Fibroblast of skin of right biceps (primary cell): Measurements from ENCODE around the gene LCLAT1.
"Not testable (repeated sequence)": the region's sequence is repeated elsewhere in the genome, so short reads cannot be mapped to it uniquely, and the experiment has no call there.

Experiments
- DNase-seq: peaks from one replicate; pipeline ENCODE4 v3.0.0-alpha.2; 2013

Gene LCLAT1

DNA sequence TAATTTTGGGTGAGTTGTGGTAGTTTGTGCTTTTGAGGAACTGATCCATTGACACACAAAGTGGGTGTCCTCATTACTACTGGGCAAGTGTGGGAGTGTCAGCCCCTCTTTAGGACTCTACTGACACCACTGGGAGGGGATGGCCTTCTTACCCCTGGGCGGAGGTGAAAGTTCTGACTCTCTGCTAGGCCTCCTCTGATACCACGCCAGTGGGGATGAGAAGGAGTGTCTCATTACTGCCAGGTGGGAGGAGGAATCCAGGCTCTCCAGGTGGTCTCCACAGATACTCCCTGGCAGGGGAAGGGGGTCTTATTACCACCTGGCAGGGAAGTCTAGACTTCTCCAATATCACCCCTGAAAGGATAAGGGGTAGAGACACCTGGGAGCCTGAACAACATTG is 9.1 kb downstream of the LCLAT1 start:
- no peak for DNase-seq

DNA sequence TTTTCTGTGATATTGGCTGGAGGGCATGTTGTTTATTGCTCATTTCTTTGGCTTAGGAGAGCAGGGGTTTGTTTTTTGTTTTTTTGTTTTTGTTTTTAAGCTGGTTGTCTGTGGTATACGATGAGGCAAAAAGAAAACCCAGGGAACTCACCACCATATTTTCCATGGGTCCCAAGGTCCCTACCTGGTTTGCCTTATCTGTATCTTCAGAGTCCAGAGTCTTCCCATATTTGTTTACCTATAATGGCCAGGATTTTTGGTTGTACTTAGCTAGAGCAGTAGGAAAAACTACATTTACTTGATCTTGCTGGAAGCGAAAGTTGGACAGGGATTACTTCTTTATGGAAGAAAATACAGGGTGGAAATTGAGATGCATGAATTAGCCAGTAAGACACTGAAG is 9.5 kb downstream of the LCLAT1 start:
- no peak for DNase-seq

- no peak for DNase-seq
These were observed 10.2 kb downstream of the LCLAT1 start for GRCh38 chr2:30457296-30457695.

GRCh38 chr2:30459140-30459539 is 12.1 kb downstream of the LCLAT1 start:
- no peak for DNase-seq

- no peak for DNase-seq
These were observed 15.2 kb downstream of the LCLAT1 start for GRCh38 chr2:30462131-30462857.

- no peak for DNase-seq
These were observed 16.5 kb downstream of the LCLAT1 start for GRCh38 chr2:30463535-30463934.

DNA sequence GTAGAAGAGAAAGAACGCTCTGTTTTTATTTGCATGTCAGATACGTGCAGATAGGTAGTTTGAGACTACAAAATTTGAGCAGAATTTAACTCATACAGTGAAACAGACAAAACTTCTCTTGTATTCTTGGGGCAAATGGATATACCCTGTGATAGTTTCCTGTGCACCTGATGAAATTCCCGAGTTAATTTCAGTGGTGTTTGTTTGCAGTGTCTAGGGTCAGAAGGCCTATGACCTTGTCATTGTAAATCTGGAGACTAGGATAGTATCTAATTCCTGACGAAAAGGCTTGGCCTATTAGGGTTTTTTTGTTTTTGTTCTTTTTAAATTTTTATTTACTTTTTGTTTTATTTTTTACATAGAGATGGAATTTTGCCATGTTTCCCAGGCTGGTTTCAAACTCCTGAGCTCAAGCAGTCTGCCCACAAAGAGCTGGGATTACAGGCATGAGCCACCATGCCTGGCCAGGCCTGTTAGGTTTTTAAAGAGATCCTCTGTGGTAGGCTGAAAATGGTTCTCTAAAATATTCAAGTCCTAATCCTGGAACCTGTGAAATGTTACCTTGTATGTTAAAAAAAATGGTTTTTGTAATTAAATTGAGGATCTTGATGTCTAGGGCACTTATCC is 17.6 kb downstream of the LCLAT1 start:
- no peak for DNase-seq

DNA sequence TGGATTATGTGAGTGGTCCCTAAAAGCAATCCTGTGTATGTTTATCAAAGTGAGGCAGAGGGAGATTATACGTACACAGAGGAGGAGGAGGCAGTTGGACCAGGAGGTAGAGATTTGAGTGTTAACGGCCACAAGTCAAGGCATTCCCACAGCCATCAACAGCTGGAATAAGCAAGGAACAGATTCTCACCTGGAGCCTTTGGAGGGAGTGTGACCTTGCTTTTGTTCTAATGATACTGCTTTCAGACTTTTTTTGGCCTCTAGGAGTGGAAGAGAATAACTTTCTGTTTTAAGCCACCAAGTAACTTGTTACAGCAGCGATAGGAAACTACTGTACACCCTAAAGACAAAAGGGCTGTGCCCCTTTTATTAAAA is 18.1 kb downstream of the LCLAT1 start:
- no peak for DNase-seq

- DNase-seq, result no peak
These were observed 19.2 kb downstream of the LCLAT1 start for GRCh38 chr2:30466216-30466615.

DNA sequence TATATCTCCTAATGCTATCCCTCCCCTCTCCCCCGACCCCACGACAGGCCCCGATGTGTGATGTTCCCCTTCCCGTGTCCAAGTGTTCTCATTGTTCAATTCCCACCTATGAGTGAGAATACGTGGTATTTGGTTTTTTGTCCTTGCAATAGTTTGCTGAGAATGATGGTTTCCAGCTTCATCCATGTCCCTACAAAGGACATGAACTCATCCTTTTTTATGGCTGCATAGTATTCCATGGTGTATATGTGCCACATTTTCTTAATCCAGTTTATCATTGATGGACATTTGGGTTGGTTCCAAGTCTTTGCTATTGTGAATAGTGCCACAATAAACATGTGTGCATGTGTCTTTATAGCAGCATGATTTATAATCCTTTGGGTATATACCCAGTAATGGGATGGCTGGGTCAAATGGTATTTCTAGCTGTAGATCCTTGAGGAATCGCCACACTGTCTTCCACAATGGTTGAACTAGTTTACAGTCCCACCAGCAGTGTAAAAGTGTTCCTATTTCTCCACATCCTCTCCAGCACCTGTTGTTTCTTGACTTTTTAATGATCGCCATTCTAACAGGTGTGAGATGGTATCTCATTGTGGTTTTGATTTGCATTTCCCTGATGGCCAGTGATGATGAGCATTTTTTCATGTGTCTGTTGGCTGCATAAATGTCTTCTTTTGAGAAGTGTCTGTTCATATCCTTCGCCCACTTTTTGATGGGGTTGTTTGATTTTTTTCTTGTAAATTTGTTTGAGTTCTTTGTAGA is 20.2 kb downstream of the LCLAT1 start:
- DNase-seq, result not testable (repeated sequence)

DNA sequence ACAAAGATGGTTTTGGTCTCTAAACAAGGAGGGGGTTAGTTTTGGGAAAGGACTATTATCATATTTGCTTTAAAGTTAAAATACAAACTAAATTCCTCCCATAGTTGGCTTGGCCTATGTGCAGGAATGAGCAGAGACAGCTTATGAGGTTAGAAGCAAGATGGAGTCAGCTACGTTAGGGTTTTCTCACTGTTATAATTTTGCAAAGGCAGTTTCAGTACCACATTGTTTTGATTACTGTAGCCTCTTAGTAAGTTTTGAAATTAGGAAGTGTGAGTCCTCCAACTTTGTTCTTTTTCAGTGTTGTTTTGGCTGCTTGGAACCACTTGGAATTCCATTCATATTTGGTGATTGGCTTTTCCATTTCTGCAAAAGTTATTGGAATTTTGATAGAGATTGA is 23.4 kb downstream of the LCLAT1 start:
- no peak for DNase-seq

DNA sequence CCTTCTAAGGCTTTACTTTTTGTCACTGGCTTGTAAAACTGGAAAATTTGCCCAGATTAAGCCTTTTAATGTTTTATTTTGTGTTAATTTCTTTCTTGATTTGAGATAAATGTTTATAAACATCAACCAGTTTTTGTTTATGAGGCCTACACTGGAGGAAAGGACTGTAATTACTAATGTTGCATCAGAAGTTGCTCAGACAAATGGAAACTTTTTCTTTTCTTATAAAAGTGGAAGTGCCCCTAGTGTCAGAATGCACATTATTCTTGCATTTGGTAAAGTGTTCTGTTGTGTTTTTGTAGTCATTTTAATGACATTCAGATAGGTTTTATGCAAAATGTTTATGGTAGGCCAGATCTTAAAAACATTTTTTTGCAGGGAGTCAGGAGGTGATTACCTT is 25.3 kb downstream of the LCLAT1 start:
- no peak for DNase-seq

GRCh38 chr2:30475542-30475941 is 28.5 kb downstream of the LCLAT1 start:
- no peak for DNase-seq

- no peak for DNase-seq
These were observed 29.6 kb downstream of the LCLAT1 start for GRCh38 chr2:30476636-30477035.

DNA sequence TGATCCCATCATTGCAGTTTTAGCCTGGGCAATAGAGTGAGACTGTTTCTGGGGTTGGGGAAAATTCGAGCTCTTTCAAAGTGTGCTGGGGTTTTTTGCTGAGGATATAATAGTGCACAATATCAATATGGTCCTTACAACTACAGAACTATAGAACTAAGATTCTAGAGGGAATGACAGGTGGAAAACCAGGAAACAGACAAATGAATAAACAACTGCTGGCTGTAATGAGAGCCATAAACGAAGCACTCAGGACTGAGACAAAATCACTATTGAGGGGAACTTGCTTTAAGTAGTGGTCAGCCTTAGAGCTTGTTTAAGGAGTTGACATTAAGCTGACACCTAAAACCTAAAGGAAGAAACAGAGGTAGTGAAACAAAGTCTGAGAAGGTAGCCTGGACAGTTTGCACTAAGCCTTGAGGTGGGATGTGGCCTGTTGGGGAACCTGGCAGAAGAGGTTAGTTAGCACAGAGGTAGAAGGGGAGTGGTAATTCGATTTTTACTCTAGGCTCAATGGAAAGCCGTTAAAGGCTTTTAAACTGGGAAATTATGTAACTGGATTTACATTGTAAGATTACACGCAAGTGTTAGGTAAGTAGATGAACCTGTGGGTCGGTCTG is 33.8 kb downstream of the LCLAT1 start:
- DNase-seq, result no peak

- DNase-seq, result peak; percentile 34
These were observed 34.3 kb downstream of the LCLAT1 start for GRCh38 chr2:30481323-30481800.

DNA sequence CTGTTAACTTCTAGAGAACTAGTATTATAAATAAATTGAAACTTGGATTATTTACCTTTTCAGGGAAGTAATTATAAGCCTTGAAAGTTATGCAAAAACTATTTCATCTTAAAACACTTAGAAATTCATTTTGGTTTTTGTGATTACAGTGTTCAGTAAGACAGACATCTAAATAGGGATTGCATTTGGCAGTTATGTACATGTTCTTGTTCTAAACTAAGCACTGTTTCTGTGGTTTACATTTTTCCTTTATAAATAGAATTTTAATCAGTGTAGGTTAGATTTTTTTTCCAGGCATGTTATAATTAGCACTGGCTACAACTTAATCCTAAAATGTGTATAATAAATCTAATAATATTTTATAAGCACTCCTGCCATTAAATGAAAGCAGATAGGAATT is 35.0 kb downstream of the LCLAT1 start:
- DNase-seq, result no peak

GRCh38 chr2:30484145-30484544 is 37.1 kb downstream of the LCLAT1 start:
- no peak for DNase-seq

DNA sequence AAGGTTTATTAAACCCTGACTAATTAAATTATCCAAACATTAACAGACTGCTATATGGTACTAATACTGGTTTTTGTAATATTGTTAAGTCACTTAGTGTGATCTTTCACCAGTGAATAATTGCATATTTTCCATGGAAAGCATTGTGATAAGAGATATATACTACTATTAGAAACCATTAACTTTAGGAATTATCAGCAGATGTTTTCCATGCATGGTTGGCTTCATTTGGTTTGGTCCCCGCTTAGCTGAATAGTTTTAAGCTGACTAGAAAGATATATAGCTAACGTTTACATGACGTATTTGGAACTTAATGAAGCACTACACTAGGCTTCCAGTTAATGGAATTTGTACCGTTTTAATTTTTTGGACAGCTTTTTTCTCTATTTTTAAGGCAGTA is 37.9 kb downstream of the LCLAT1 start:
- no peak for DNase-seq

GRCh38 chr2:30486655-30487054 is 39.6 kb downstream of the LCLAT1 start:
- DNase-seq, result no peak

DNA sequence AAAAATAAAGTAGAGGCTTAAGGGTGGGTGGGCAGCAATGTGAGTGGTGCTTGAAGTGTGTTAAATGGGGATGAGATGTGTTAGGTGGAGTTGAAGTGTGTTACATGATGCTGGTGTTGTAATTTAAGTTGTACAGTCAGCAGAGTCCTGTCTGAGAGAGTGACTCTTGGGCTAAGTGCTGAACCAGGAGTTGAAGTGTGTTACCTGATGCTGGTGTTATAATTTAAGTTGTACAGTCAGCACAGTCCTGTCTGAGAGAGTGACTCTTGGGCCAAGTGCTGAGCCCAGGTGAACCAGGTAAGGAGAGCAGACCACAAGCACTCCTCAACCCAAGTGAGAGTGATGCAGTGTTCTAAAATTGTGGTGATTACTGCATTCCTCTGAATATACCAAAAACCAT is 40.6 kb downstream of the LCLAT1 start:
- DNase-seq, result no peak

DNA sequence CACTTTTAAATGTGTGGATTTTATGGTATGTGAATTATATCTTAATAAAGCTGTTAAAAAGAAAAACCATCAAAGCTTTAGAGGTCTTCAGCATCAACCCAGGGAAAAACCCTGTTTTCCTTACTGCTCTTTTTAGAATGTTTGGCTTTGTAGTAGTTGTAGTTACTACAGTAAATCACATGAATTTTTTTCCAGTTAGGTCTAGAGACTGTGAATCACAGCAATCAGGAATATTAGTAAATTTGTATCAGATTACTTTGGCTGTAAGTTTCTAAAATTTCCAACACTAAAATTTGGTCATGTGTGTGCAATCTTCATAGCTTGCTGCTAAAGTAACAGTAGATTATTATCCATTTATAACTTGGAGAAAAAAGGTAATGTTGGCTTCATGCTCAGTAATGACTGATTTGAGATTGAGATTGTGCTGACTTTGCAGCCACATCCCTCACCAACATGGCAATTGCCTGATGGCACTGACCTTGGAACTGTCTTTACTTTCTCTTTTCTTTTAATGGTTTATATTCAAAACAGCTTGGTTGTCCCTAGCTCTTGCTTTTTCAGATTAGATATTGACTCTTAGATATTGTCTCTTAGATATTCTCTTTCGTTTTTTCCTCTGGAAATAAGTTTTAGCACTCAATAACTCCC is 41.1 kb downstream of the LCLAT1 start:
- no peak for DNase-seq

- no peak for DNase-seq
These were observed 44.2 kb downstream of the LCLAT1 start for GRCh38 chr2:30491225-30491624.
